Astrocyte of the spinal cord (primary cell): Measurements from ENCODE around the gene MB21D2.

Source experiments
- DNase-seq: peaks from one replicate; pipeline ENCODE4 v3.0.0; 2011; ENCODE audit warnings: low read depth, low spot score
- H3K4me3 ChIP-seq: 2 replicates; pipeline ENCODE4 v1.5.1; 2011; ENCODE audit warnings: low read depth, mild to moderate bottlenecking, low read length, moderate library complexity
- CTCF ChIP-seq: IDR thresholded peaks from 2 replicates; pipeline ENCODE4 v1.5.1; 2012; ENCODE audit warnings: low read depth, mild to moderate bottlenecking, low read length, inconsistent platforms
- in situ Hi-C: cut with HindIII; loops from 2 replicates; pipeline ENCODE4 v1.10.0; 2017; ENCODE audit warnings: low sequenced_read_pairs

MB21D2 gene

GRCh38 chr3:192947421-192947820 is 29.8 kb upstream of the MB21D2 start:
- no peak overlapping the region for H3K4me3 ChIP-seq
- in situ Hi-C loops = no loop called here
- TF ChIP-seq CTCF = no peak
- no peak for DNase-seq

- no peak for DNase-seq
- in situ Hi-C loops = no loop called here
- no peak overlapping the region for H3K4me3 ChIP-seq
- no peak for TF ChIP-seq CTCF
Measured at GRCh38 chr3:192943393-192943792, 25.7 kb upstream of the MB21D2 start.

GRCh38 chr3:192942625-192943024 is 25.0 kb upstream of the MB21D2 start:
- DNase-seq = no peak
- TF ChIP-seq CTCF = no peak
- in situ Hi-C loops = no loop called here
- H3K4me3 ChIP-seq = no peak overlapping the region

- no peak for TF ChIP-seq CTCF
- in situ Hi-C loops = no loop called here
- no peak for DNase-seq
- no peak overlapping the region for H3K4me3 ChIP-seq
Measured at GRCh38 chr3:192940129-192940528, 22.5 kb upstream of the MB21D2 start.

- TF ChIP-seq CTCF = no peak
- in situ Hi-C loops = no loop called here
- H3K4me3 ChIP-seq = no peak overlapping the region
- no peak for DNase-seq
Measured at GRCh38 chr3:192935441-192935840, 17.8 kb upstream of the MB21D2 start.

- no peak for TF ChIP-seq CTCF
- H3K4me3 ChIP-seq = no peak overlapping the region
- in situ Hi-C loops = no loop called here
- DNase-seq = peak; percentile 33
Measured at GRCh38 chr3:192933779-192934460, 16.3 kb upstream of the MB21D2 start.
